Mucosa of rectum (tissue), 2 donors: ENCODE data around the gene RNF144A.

Source experiments
- H3K27ac ChIP-seq, 2 donors: one replicate each; pipeline ENCODE4 v1.7.0; 2013; ENCODE audit warnings: inconsistent platforms in 2 of 2, low read depth in 2 of 2, low read length in 2 of 2
- H3K27me3 ChIP-seq, 2 donors: one replicate each; pipeline ENCODE4 v1.7.0; 2013; ENCODE audit warnings: low read length in 2 of 2; ENCODE audit not compliant: control insufficient read depth in 2 of 2, insufficient read depth in 2 of 2
- H3K36me3 ChIP-seq, 2 donors: one replicate each; pipeline ENCODE4 v1.7.0; 2013; ENCODE audit warnings: low read length in 2 of 2; ENCODE audit not compliant: control insufficient read depth in 2 of 2, insufficient read depth in 2 of 2
- H3K4me1 ChIP-seq, 2 donors: one replicate each; pipeline ENCODE4 v1.7.0; 2013; ENCODE audit warnings: low read length in 2 of 2, mild to moderate bottlenecking in 1 of 2; ENCODE audit not compliant: control insufficient read depth in 2 of 2, insufficient read depth in 2 of 2
- H3K4me3 ChIP-seq, 2 donors: one replicate each; pipeline ENCODE4 v1.7.0; 2013; ENCODE audit warnings: low read length in 2 of 2
- H3K9ac ChIP-seq, 2 donors: one replicate each; pipeline ENCODE4 v1.7.0; 2013; ENCODE audit warnings: low read length in 2 of 2, low read depth in 1 of 2, mild to moderate bottlenecking in 1 of 2
- H3K9me3 ChIP-seq, 2 donors: one replicate each; pipeline ENCODE4 v1.7.0; 2013; ENCODE audit warnings: low read length in 2 of 2; ENCODE audit not compliant: control insufficient read depth in 2 of 2
- donor health status: healthy.
- donor health status: Normal muscosa, but diverticular disease.

The RNF144A gene

GRCh38 chr2:6917761-6918421, 679 bp downstream of the RNF144A start:
- Histone ChIP-seq H3K36me3 (no peaks in the 10 kb centered on the region), H3K27me3 (no peaks in the 10 kb centered on the region), H3K9ac (peak overlapping the region; percentile 48 to 85), H3K4me3 (peak overlapping the region; percentile 64 to 70), H3K27ac (peak overlapping the region in 1 of 2 donors; percentile 40), H3K9me3 (no peaks in the 10 kb centered on the region), H3K4me1 (peaks cover 4 to 18% of the 10 kb centered on the region in 2 donors)

GRCh38 chr2:6919901-6920742, 2.9 kb downstream of the RNF144A start:
- Histone ChIP-seq H3K9me3 (no peaks in the 10 kb centered on the region), H3K27ac (no peak overlapping the region), H3K4me3 (no peak overlapping the region), H3K27me3 (no peaks in the 10 kb centered on the region), H3K36me3 (no peaks in the 10 kb centered on the region), H3K9ac (no peak overlapping the region), H3K4me1 (peaks cover 4 to 8% of the 10 kb centered on the region in 2 donors)

- H3K4me3 ChIP-seq: no peak overlapping the region
- H3K9me3 ChIP-seq: no peaks in the 10 kb centered on the region
- no peak overlapping the region for H3K27ac ChIP-seq
- no peaks in the 10 kb centered on the region for H3K27me3 ChIP-seq
- H3K4me1 ChIP-seq: peaks cover 4 to 8% of the 10 kb centered on the region in 2 donors
- H3K36me3 ChIP-seq: no peaks in the 10 kb centered on the region
- no peak overlapping the region for H3K9ac ChIP-seq
These were observed 3.5 kb downstream of the RNF144A start for GRCh38 chr2:6920743-6921064.

GRCh38 chr2:6921321-6921922, 4.2 kb downstream of the RNF144A start:
- Histone ChIP-seq H3K27ac (no peak overlapping the region), H3K27me3 (no peaks in the 10 kb centered on the region), H3K4me3 (no peak overlapping the region), H3K9ac (no peak overlapping the region), H3K9me3 (no peaks in the 10 kb centered on the region), H3K4me1 (peaks cover 4 to 8% of the 10 kb centered on the region in 2 donors), H3K36me3 (no peaks in the 10 kb centered on the region)

- no peak overlapping the region for H3K9ac ChIP-seq
- no peaks in the 10 kb centered on the region for H3K36me3 ChIP-seq
- H3K4me3 ChIP-seq: no peak overlapping the region
- H3K27ac ChIP-seq: no peak overlapping the region
- no peaks in the 10 kb centered on the region for H3K9me3 ChIP-seq
- H3K27me3 ChIP-seq: no peaks in the 10 kb centered on the region
- H3K4me1 ChIP-seq: peaks cover 0 to 5% of the 10 kb centered on the region in 2 donors
These were observed 5.0 kb downstream of the RNF144A start for GRCh38 chr2:6922201-6922656.

GRCh38 chr2:6923319-6923718, 6.1 kb downstream of the RNF144A start:
- Histone ChIP-seq H3K36me3 (no peaks in the 10 kb centered on the region), H3K27ac (no peak overlapping the region), H3K9me3 (no peaks in the 10 kb centered on the region), H3K9ac (no peak overlapping the region), H3K4me3 (no peak overlapping the region), H3K4me1 (peaks cover 0 to 3% of the 10 kb centered on the region in 2 donors), H3K27me3 (no peaks in the 10 kb centered on the region)

GRCh38 chr2:6924101-6924923, 7.1 kb downstream of the RNF144A start:
- Histone ChIP-seq H3K9ac (no peak overlapping the region), H3K27me3 (no peaks in the 10 kb centered on the region), H3K27ac (no peak overlapping the region), H3K4me1 (peaks cover 0 to 3% of the 10 kb centered on the region in 2 donors), H3K4me3 (no peak overlapping the region), H3K9me3 (no peaks in the 10 kb centered on the region), H3K36me3 (no peaks in the 10 kb centered on the region)

- H3K9me3 ChIP-seq: no peaks in the 10 kb centered on the region
- H3K27me3 ChIP-seq: no peaks in the 10 kb centered on the region
- H3K4me1 ChIP-seq: peaks cover 0 to 3% of the 10 kb centered on the region in 2 donors
- H3K9ac ChIP-seq: no peak overlapping the region
- no peaks in the 10 kb centered on the region for H3K36me3 ChIP-seq
- H3K4me3 ChIP-seq: no peak overlapping the region
- H3K27ac ChIP-seq: no peak overlapping the region
These were observed 7.8 kb downstream of the RNF144A start for GRCh38 chr2:6924924-6925409.

GRCh38 chr2:6926071-6926732, 9.0 kb downstream of the RNF144A start:
- Histone ChIP-seq H3K36me3 (no peaks in the 10 kb centered on the region), H3K27ac (no peak overlapping the region), H3K9ac (no peak overlapping the region), H3K4me1 (peaks cover 0 to under 1% of the 10 kb centered on the region in 2 donors), H3K9me3 (no peaks in the 10 kb centered on the region), H3K4me3 (no peak overlapping the region), H3K27me3 (no peaks in the 10 kb centered on the region)
